Right atrium auricular region (tissue), 2 donors: ENCODE data around the gene GH1. TPM values are rescaled to one million over a fixed set of nuclear protein-coding genes. Genes with fewer than 3 reads are reported as not detected.

Experiments used
- DNase-seq: peaks from one replicate; pipeline ENCODE4 v3.0.0-alpha.2; 2019; ENCODE audit warnings: low spot score
- H3K27ac ChIP-seq, 2 donors: fragments of 200-600 bp; sonication (generic); 1 replicate in 1 of 2; 2 replicates in 1 of 2; pipeline ENCODE4 v1.5.1; 2016 to 2019
- H3K27me3 ChIP-seq, 2 donors: fragments of 200-600 bp; sonication (generic); one replicate each; pipeline versions ENCODE4 v1.5.1 to v1.6.0; 2017 to 2019
- H3K36me3 ChIP-seq: fragments of 200-600 bp; sonication (generic); one replicate; pipeline ENCODE4 v1.5.1; 2016
- H3K4me1 ChIP-seq, 2 donors: fragments of 200-600 bp; sonication (generic); one replicate each; pipeline versions ENCODE4 v1.5.1 to v1.6.0; 2017 to 2019
- H3K4me3 ChIP-seq, 2 donors: fragments of 200-600 bp; sonication (generic); 1 replicate in 1 of 2; 2 replicates in 1 of 2; pipeline ENCODE4 v1.5.1; 2017 to 2019; ENCODE audit warnings: mild to moderate bottlenecking in 1 of 2, moderate library complexity in 1 of 2
- H3K9me3 ChIP-seq, 2 donors: fragments of 200-600 bp; sonication (generic); one replicate each; pipeline ENCODE4 v1.5.1; 2019
- CTCF ChIP-seq, 2 donors: fragments of 200-600 bp; sonication (generic); IDR thresholded peaks; one replicate each; pipeline ENCODE4 v1.5.1; 2019; ENCODE audit warnings: antibody characterized with exemption in 2 of 2
- total RNA-seq, 2 donors: library from RNA; depleted of rRNA; stranded (reverse); fragments of >200 nt; gene quantifications; one replicate each; pipeline ENCODE4 v1.1.0, GENCODE V29; 2016

GH1 gene
- total RNA-seq, 2 donors from 2014 or later: not detected

- Histone ChIP-seq H3K36me3 (no peaks in the 10 kb centered on the region), H3K27ac (no peak overlapping the region), H3K27me3 (no peaks in the 10 kb centered on the region), H3K4me1 (peaks cover 0 to 13% of the 10 kb centered on the region in 2 donors), H3K9me3 (no peaks in the 10 kb centered on the region), H3K4me3 (no peak overlapping the region)
- no peak for TF ChIP-seq CTCF (IDR thresholded peaks at IDR 0.05)
- no peak for DNase-seq
Measured at GRCh38 chr17:63954402-63955063, 35.9 kb upstream of the GH1 start.

GRCh38 chr17:63950940-63951907 lies 32.6 kb upstream of the GH1 start:
- TF ChIP-seq CTCF (IDR thresholded peaks at IDR 0.05): peak in 1 of 2 donors; percentile 20
- DNase-seq: no peak
- Histone ChIP-seq H3K27ac (no peak overlapping the region), H3K27me3 (no peaks in the 10 kb centered on the region), H3K9me3 (no peaks in the 10 kb centered on the region), H3K4me3 (no peak overlapping the region), H3K4me1 (peaks cover 0 to 24% of the 10 kb centered on the region in 2 donors), H3K36me3 (no peaks in the 10 kb centered on the region)

- Histone ChIP-seq H3K4me3 (no peak overlapping the region), H3K36me3 (no peaks in the 10 kb centered on the region), H3K27ac (no peak overlapping the region), H3K27me3 (no peaks in the 10 kb centered on the region), H3K9me3 (no peaks in the 10 kb centered on the region), H3K4me1 (peaks cover 0 to 24% of the 10 kb centered on the region in 2 donors)
- DNase-seq: no peak
- no peak for TF ChIP-seq CTCF (IDR thresholded peaks at IDR 0.05)
Measured at GRCh38 chr17:63949576-63950250, 31.1 kb upstream of the GH1 start.

GRCh38 chr17:63948521-63948920 lies 29.9 kb upstream of the GH1 start:
- no peaks in the 10 kb centered on the region for H3K27me3 ChIP-seq
- H3K27ac ChIP-seq: no peak overlapping the region
- H3K4me1 ChIP-seq: peaks cover 0 to 13% of the 10 kb centered on the region in 2 donors
- no peak for TF ChIP-seq CTCF (IDR thresholded peaks at IDR 0.05)
- no peaks in the 10 kb centered on the region for H3K9me3 ChIP-seq
- H3K36me3 ChIP-seq: no peaks in the 10 kb centered on the region
- no peak overlapping the region for H3K4me3 ChIP-seq
- no peak for DNase-seq

GRCh38 chr17:63947711-63948330 lies 29.2 kb upstream of the GH1 start:
- Histone ChIP-seq H3K27me3 (no peaks in the 10 kb centered on the region), H3K9me3 (no peaks in the 10 kb centered on the region), H3K4me3 (no peak overlapping the region), H3K27ac (no peak overlapping the region), H3K4me1 (peaks cover 0 to 13% of the 10 kb centered on the region in 2 donors), H3K36me3 (no peaks in the 10 kb centered on the region)
- TF ChIP-seq CTCF (IDR thresholded peaks at IDR 0.05): no peak
- no peak for DNase-seq
